Stimulated activated CD8-positive, alpha-beta memory T cell treated with anti-CD3 and anti-CD28 coated beads, Interleukin-7, amount 100 ng/mL, for 48 hours (primary cell): ENCODE results near the gene KIF25.
"Not testable (repeated sequence)": the region's sequence is repeated elsewhere in the genome, so short reads cannot be mapped to it uniquely, and the experiment has no call there.

Experiments used
- DNase-seq, 2 donors: peaks; one replicate each; pipeline ENCODE4 v3.0.0-alpha.2; 2020; ENCODE audit warnings: low read depth in 1 of 2; ENCODE audit errors: extremely low read depth in 1 of 2

The KIF25 gene

DNA sequence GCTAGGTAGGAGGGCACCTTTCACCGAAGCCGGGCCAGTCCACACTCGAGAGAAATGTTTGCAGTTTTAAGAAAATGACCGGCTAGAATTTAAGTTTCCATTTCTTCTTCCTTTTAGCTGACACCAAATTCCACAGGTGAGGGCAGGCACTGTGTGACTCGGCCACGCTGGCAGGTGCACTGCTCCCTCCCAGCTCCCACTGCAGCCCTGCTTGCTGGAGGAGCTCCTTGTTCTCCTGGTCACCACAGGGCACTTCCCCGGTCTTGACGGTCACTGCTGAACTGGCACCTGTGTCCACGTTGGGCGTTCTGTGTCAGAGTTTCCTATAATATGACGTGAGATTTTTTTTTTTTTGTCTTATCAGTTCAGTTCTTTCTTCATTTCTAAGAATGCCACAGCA lies 3.6 kb upstream of the KIF25 start:
- no peak for DNase-seq

DNA sequence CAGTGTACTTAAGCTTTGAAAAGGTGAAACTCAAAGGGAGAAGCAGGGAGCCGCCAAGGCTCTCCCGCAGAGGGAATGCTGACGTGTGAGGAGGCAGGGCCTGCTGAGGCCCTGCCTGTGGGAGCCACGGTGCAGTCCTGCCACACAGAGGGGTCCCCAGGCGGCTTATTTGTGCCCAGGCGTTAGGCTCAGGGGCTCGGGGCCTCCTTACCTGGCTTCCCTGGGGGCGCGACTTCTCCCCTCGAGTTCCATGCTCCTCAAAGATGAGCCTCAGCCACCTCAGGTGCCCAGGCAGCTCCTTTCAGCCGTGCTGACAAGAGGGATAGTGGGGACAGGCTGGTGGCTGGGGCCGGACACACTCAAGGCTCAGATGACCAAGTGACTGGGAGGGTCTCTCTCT lies 2.2 kb upstream of the KIF25 start:
- no peak for DNase-seq

DNA sequence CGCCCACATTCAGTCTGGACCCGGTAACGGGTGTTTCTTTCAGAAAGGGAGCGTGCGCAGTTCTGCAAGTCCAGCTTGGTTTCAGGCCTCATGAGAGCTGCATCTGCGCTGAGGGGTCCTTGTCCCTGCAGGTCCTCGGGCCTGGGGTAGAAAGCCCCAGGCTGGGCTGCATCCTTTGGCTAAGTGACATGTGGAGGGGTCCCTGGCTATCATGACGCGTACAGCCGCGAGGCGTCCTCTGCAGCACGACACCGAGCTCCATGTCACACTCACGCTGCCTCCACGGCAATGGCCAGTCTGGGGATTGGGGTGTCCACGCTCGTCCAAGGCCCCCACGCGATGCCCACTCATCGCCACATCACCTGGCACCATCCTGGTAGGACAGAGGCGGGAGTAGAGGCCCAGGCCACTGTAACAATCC lies 1.7 kb upstream of the KIF25 start:
- no peak for DNase-seq

DNA sequence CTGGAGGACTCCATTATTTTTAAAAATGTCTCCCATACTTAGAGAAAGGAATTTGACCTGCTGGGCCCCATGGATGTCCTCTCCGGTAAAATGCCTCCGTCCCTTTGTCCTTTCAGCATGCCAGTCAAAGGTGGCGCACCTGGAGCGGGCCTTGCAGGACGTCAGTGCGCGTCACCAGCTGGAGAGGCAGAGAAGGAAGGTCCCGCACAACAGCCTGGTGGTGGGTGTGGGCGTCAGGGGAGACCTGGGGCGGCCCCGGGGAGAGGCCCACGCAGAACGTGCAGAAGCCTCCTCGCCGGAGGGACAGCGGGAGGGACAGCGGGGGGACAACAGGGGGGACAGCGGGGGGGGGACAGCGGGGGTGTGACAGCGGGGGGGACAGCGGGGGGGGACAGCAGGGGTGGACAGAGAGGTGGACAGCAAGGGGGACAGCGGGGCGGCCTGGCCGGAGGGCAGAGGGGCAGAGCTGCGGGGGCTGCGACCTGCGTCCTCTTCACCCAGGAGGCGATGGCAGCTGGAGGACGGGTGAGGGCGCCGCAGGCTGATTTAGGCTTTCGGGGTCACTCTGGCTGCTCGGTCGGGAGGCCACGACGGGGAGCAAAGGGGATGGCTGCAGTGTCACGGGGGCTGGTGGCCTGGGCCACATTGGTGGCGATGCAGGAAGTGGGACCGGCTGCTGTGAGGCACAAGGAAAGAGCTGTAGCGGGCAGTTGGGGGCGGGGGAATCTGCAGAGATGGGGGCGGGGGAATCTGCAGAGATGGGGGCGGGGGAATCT lies 859 bp upstream of the KIF25 start:
- DNase-seq, result no peak

DNA sequence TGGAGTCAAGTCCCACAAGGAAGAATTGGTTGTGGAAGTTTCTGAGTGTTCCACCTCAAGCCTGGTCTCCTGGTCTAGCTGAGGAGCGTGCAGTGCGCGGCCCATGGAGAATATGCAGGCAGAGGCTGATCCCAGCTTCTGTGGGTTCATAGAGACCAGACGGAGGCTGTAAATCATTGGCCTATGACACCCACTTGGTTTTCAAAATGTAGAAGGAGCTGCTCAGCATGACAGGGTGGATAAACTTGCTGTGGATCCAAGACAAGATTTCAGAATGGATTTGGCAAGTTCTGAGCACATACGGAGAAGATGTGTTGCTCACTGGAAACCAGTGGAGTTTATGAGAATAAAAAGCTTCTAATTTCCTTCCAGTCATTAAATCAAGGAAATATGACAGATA lies 744 bp downstream of the KIF25 start:
- no peak for DNase-seq

DNA sequence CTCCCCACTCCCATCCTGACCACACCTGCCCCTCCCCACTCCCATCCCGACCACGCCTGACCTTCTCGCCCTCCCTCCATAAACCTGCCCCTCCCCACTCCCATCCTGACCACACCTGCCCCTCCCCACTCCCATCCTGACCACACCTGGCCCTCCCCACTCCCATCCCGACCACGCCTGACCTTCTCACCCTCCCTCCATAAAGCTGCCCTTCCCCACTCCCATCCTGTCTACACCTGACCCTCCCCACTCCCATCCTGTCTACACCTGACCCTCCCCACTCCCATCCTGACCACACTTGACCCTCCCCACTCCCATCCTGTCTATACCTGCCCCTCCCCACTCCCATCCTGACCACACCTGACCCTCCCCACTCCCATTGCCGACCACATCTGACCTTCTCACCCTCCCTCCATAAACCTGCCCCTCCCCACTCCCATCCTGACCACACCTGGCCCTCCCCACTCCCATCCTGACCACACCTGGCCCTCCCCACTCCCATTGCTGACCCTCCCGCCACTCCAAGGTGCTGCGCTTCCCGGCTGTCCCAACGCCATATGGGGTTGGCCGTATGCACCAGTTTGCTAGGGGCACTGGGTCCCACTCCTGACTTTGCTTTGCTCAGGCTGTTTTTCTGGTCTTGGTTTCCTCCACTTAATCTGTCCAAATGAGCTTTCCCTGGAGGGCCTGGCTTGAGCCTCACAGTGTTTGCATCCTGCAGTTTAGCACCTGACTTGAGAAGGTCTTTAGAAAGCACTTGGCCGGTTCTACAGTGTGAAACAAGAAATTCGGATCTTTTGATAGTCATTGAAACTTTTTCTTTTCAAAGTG lies 2.9 kb downstream of the KIF25 start:
- DNase-seq, result no peak

DNA sequence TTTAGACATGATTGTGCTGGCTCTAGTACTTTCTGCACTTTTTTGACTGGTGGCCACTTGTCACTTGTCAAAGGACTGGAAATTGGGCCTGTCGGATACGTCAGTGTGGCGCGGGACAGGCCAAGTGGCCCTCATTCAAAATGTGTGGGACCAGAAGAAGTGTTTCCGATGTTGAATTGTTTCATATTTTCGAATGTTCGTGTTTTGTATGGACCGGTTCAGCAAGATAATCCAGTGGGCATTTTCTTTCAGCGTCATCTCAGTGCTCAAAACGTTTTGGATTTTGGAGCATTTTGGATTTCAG lies 3.5 kb downstream of the KIF25 start:
- DNase-seq, result no peak

DNA sequence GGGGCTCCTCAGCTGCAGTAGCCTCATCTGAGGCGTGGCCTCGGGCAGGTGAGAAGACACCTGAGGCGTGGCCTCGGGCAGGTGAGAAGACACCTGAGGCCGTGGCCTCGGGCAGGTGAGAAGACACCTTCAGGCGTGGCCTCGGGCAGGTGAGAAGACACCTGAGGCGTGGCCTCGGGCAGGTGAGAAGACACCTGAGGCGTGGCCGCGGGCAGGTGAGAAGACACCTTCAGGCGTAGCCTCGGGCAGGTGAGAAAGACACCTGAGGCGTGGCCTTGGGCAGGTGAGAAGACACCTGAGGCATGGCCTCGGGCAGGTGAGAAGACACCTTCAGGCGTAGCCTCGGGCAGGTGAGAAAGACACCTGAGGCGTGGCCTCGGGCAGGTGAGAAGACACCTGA lies 4.0 kb downstream of the KIF25 start:
- DNase-seq, result not testable (repeated sequence)

DNA sequence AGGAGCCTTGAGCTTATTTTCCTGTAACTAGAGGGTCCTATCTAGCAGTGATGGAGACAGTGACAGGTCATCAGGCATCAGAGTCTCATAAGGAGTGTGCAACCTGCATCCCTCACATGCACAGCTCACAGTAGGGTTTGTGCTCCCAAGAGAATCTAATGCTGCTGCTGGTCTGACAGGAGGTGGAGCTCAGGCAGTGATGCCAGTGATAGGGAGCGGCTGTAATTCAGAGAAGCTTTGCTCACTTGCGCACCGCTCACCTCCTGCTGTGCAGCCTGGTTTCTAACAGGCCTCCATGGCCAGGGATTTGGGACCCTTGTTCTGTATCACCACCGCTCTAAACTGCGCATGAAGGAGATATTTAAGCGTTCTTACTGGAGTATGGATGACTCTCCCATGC lies 5.3 kb downstream of the KIF25 start:
- DNase-seq, result no peak

DNA sequence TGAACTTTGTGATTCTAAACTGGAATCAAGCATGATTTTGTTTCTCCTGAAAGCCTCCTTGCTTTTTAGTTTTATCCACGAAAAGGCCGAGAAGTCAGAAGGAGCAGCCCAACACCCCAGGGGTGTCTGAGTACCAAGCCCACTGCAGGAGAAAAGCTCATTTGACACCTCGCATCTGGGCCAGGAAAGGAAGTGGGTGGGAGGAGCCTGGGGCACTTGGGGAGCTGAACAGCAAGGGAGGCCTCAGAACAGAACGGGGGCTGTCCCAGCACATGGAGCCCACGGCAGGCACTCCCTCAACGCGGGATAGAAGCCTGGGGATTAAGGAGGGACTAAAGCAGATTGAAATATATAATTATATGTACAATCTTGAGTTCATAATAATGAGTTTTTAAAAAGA lies 6.6 kb downstream of the KIF25 start:
- DNase-seq, result no peak

DNA sequence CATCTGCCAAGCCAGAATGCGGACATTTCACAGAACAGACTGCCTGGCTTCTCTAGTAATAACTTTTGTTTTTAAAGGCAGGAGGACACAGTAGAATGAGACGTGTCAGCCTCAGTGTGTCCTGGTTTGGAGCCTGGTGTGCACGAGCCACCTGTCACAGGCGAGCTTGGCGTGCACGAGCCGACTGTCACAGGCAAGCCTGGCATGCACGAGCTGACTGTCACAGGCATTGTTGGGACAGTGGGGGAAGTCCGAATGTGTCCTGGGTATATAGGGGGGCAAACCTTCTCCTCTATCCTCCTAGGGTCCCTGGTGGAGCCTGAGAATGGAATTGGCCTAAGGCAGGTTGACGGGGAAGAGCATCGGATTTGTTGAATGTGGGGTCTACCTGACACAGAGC lies 7.5 kb downstream of the KIF25 start:
- no peak for DNase-seq

DNA sequence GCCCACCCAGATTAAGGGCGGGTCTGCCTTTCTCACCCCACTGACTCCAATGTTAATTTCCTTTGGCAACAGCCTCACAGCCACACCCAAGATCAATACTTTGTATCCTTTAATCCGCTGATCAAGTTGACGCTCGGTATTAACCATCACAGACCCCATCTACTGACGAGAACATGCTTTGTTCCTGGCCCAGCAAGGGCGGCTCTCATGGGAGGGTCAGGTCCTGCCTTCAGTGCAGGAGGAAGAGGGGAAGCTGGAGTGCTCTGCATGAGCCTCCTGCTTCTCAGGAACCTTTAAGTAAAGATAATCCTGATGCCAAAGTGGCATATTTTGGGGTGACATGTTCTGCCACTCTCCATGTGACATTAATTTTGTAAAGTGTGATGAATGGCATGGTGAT lies 8.3 kb downstream of the KIF25 start:
- no peak for DNase-seq

DNA sequence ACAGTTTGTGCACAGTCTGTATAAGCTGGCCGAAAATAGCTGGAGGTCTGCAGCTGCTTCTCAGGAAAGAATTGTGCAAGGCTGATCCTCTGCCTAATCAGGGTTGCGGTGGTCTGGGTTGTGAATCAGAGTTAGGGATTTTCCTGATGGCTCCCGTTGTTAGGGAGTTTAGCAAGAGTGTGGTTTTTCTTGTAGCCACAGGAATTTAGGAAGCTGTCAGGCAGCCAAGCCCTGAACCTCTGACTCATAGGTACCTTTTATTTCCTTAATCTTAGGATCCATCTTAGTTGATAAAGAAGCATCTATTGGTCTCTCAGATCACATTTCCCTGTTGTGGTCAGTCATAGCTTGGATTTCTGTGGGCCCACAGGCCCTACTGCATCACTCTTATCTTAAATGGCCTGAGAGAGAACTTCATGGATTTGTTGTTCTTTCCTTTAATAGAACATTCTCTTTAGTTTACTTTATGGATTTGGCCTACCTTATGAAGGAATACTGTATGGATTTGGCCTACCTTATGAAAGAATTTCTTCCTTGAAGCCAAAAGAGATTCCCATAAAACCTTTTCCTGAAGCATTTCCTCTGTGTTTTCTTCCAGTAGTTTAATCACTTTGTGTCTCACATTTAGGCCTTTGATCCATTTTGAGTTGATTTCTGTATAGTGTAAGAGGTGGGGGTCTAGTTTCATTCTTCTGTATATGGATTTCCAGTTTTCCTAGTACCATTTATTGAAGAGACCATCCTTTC lies 10.3 kb downstream of the KIF25 start:
- DNase-seq, result no peak

DNA sequence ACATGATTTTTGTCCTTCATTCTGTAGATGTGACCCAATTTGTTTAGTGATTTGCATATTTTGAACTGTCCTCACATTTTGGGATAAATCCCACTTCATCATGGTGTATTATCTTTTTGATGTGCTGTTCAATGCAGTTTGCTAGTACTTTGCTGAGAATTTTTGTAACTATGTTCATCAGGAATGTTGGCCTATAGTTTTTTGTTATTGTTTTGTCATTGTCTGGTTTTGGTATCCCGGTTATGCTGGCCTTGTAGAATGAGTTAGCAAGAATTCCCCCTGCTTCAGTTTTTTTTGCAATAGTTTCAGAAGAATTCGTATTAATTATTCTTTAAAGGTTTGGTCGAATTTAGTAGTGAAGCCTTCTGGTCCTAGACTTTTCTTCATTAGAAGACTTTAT lies 11.9 kb downstream of the KIF25 start:
- no peak for DNase-seq

DNA sequence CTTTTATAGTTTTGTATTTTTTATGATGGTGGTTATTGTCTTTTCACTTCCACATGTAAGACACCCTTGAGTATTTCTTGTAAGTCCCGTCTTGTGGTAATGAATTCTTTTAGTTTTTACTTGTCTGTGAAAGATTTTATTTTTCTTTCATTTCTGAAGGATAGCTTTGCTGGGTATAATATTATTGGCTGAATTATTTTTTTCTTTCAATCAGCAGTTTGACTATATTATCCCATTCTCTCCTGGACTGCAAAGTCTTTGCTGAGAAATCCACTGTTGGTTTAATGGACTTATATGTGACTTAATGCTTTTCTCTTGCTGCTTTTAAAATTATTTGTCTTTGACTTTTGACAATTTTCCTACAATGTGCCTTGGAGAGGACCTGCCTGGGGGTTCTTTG lies 13.8 kb downstream of the KIF25 start:
- no peak for DNase-seq

DNA sequence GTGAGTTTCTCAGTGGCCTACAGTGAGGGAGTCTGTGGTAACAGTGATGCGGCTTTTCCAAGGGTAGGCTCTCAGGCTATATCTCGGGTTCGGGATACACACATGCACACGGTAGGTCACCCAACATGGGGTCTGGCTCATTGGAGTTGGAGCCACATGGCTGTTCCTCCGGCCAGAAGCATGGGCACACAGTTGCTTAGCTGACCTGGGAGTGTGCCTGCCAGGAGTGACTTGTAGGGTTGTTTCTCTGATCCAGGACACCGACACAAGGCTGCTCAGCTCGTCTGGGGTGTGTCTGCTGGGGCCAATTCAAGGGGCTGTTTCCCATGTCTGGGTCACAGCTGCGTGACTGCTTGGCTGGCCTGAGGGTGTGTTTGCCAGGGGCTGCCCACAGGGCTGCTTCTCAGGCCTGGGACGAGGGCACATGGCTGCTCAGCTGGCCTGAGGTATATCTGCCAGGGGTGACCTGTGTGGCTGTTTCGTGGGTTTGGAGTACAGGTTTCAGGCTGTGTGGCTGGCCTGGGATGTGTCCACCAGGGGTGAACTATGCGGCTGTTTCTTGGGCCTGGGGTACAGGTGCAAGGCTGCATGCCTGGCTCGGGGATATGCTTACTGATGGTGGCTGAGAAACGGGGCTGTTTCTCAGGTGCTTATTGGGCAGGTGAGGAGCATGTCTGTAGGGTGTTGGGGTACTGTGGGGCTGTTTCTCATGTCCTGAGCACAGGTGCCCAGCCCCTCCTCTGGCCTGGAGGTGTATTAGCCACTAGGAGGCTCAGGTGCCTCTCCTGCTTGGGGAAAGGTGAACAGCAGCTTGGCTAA lies 15.2 kb downstream of the KIF25 start:
- DNase-seq, result no peak

DNA sequence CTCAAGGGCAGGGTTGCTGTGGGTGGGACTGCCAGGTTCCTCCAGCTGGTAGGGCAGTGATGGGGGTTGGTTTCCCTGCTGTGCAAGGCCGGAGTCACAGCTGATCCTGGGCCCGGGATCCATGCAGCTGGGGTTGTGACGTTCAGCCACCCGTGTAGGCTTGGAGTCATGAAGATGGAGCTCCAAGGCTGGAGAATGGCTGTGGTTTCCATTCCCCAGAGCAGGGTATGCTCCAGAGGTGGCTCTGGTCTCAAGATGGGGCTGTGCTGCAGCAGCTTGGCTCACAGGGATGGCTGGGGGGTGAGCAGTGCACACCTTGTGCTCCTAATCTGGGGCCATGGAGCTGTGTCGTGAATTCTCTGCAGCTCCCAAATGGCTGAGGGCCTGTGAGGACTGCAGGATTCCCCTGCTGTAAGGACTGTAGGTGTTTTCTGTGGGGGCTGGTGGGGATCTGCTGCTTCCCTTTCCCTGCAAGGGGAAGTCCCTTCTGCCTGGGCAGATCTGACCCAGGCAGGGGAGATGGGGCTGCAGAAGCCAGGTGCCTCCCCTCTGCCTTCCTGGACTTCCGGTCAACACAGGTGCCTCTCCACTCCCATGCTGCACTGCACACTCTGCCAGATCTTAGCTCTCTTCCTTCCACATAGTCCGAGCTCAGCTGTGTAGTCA lies 15.9 kb downstream of the KIF25 start:
- DNase-seq, result no peak

DNA sequence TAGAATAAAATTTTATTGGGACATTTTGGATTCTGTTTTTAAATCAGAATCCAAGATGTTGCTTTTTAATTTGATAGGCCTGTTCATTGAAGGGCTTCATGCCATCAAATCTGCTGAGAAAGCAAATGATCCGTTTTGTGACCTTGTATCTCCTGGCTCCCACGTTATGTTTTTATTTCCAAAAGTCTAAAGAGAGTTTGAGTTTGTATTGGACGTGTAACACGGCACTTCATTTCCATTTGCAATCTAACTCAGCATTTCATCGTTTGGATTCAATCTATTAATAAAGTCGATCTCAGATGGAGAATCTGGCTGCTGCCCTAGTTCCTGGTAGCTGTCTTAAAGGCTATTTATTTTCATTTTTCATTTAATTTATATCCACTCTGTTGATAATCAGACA lies 17.0 kb downstream of the KIF25 start:
- no peak for DNase-seq

DNA sequence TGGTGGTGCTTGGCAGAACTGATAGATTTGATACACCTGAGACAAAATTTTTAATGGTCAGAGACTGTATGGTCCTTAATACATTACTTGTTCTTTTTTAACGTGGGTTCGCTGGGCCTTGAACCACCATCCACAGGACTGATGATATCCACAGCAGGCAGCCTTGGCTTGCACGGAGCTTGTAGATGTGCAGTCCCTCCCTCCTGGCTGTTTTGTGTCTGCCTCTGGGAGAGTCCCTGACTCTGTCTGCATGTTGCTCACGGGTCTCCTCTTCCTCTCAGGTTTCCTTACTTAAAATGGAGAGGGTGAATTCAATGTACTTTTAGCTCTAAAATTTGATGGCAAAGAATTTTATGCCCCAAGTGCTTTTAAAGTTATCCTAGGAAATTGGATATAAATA lies 17.5 kb downstream of the KIF25 start:
- DNase-seq, result no peak

DNA sequence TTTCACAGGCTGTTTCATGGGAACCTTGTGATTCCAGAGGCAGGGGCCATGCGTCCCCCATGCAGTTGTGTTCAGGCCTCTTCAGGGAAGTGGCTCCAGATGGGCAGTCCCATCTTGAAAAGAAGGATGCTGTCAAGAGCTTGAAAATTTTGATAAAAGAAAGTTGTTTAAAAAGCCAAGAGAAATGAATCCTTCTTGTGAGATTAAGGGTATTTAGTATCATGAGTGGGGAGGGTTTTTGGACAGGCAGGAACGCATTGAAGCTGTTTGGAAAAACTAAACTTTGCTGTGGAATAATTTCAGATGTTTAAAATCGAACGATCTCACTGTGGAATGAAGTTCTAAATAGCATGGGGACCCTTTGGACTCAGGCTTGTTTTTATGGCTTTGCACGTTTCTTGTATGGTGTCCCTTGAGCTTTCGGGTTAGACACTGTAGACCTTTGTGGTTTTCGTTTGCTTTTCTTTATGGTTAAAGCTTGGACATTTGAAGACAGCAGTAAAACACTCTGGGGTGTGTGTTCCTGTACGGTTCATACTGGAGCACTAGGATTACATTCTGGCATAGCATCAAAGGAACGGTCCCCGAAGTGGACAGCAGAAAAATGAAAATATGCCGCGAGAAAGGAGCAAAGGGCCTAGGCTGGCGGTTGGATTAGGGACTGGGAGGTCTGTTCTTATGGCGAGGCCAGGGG lies 18.2 kb downstream of the KIF25 start:
- DNase-seq, result no peak
